Measurements from ENCODE around the gene LINGO1.

DNA sequence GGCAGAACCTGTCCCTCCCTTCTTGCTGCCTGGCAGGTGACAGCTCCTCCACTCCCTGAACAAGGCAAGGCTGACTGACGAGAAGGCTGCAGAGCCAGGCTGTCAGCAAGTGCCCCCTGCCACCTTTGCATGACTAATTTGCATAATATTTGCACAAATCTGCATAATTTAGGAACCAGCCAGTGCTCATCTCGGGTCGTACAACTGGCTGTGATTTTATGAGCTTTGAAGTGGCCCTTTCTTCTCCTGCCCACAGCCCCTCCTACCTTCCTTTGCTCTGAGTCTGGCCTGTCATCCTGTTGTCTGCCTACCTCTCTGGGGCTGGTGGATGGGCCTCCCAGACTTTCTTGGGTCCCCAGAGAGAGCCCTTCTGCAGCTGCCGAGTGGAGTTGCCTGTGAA is 58.9 kb downstream of the LINGO1 start:
- no peak for TF ChIP-seq POLR2A (IDR thresholded peaks at IDR 0.05)
- TF ChIP-seq, protein P1, sequence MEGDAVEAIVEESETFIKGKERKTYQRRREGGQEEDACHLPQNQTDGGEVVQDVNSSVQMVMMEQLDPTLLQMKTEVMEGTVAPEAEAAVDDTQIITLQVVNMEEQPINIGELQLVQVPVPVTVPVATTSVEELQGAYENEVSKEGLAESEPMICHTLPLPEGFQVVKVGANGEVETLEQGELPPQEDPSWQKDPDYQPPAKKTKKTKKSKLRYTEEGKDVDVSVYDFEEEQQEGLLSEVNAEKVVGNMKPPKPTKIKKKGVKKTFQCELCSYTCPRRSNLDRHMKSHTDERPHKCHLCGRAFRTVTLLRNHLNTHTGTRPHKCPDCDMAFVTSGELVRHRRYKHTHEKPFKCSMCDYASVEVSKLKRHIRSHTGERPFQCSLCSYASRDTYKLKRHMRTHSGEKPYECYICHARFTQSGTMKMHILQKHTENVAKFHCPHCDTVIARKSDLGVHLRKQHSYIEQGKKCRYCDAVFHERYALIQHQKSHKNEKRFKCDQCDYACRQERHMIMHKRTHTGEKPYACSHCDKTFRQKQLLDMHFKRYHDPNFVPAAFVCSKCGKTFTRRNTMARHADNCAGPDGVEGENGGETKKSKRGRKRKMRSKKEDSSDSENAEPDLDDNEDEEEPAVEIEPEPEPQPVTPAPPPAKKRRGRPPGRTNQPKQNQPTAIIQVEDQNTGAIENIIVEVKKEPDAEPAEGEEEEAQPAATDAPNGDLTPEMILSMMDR (IDR thresholded peaks at IDR 0.05) = no peak

All from thyroid gland (tissue), 4 donors.